Caco-2 (cell line): ENCODE measurements around the gene ATP1A2. TPM values are rescaled to one million over a fixed set of nuclear protein-coding genes. Genes with fewer than 3 reads are reported as not detected.
"Not testable (repeated sequence)": the region's sequence is repeated elsewhere in the genome, so short reads cannot be mapped to it uniquely, and the experiment has no call there.

Experiments
- BruUV-seq: library from RNA; stranded (reverse); fragments of 400-500 nt; replicated peaks from 2 replicates; lab custom pipeline; 2021; lab: Mats Ljungman, UMichigan
- CTCF ChIA-PET: fragments of 300-600 bp; sonication (Branson Sonifier 250); formaldehyde crosslinking; loops from one replicate; lab custom pipeline; 2022; ENCODE audit warnings: antibody characterized with exemption; lab: Charles Lee
- POLR2A ChIA-PET: fragments of 300-600 bp; sonication (Branson Sonifier 250); formaldehyde crosslinking; loops from one replicate; lab custom pipeline; 2022; ENCODE audit warnings: antibody characterized with exemption; lab: Charles Lee
- DNase-seq, 2 experiments: peaks; one replicate each; pipeline versions ENCODE4 v3.0.0 to v3.0.0-alpha.2; 2020 to 2022
- H3K27me3 ChIP-seq: replicated peaks from 2 replicates; pipeline ENCODE4 v1.6.0; 2011; ENCODE audit warnings: low read length; ENCODE audit not compliant: control insufficient read depth, insufficient read depth
- H3K36me3 ChIP-seq: 2 replicates; pipeline ENCODE4 v1.5.1; 2011; ENCODE audit warnings: low read length; ENCODE audit not compliant: control insufficient read depth, insufficient read depth
- H3K4me1 ChIP-seq: fragments of 250-450 bp; sonication (Bioruptor Pico); 2 replicates; pipeline ENCODE4 v1.5.1; 2020; ENCODE audit warnings: mild to moderate bottlenecking
- H3K4me3 ChIP-seq: 2 replicates; pipeline ENCODE4 v1.5.1; 2011; ENCODE audit warnings: low read depth, mild to moderate bottlenecking, control low read depth, low read length
- H3K9me3 ChIP-seq: fragments of 250-450 bp; sonication (Bioruptor Pico); 2 replicates; pipeline ENCODE4 v1.5.1; 2020; ENCODE audit warnings: mild to moderate bottlenecking, moderate library complexity
- H3K27ac Mint-ChIP-seq: one replicate; pipeline ENCODE4 v1.8.0; 2022; ENCODE audit warnings: mixed read lengths; ENCODE audit not compliant: unreplicated experiment
- H3K27me3 Mint-ChIP-seq: one replicate; pipeline ENCODE4 v1.8.0; 2022; ENCODE audit warnings: mixed read lengths; ENCODE audit not compliant: insufficient read depth, unreplicated experiment
- H3K36me3 Mint-ChIP-seq: one replicate; pipeline ENCODE4 v1.8.0; 2022; ENCODE audit warnings: mild to moderate bottlenecking, mixed read lengths; ENCODE audit not compliant: insufficient read depth, unreplicated experiment
- H3K4me1 Mint-ChIP-seq: one replicate; pipeline ENCODE4 v1.8.0; 2022; ENCODE audit warnings: low read depth, mixed read lengths; ENCODE audit not compliant: unreplicated experiment
- H3K4me3 Mint-ChIP-seq: one replicate; pipeline ENCODE4 v1.8.0; 2022; ENCODE audit warnings: mild to moderate bottlenecking, moderate library complexity, mixed read lengths; ENCODE audit not compliant: unreplicated experiment
- H3K9me3 Mint-ChIP-seq: one replicate; pipeline ENCODE4 v1.8.0; 2022; ENCODE audit warnings: mixed read lengths; ENCODE audit not compliant: unreplicated experiment
- CTCF ChIP-seq, 2 experiments: fragments of 200-600 bp in 1 of 2; IDR thresholded peaks; 1 replicate in 1 of 2; 2 replicates in 1 of 2; pipeline versions ENCODE4 v1.5.1 to v1.8.0; 2011 to 2022; ENCODE audit warnings: antibody characterized with exemption in 1 of 2, control low read depth in 1 of 2, inconsistent platforms in 1 of 2, low read depth in 1 of 2, low read length in 1 of 2, mild to moderate bottlenecking in 1 of 2, moderate library complexity in 1 of 2; ENCODE audit not compliant: insufficient read depth in 1 of 2, severe bottlenecking in 1 of 2, unreplicated experiment in 1 of 2
- intact Hi-C: fragments of 100-400 bp; cut with micrococcal nuclease; formaldehyde crosslinking; loops from one replicate; pipeline ENCODE4 v1.10.0; 2022; ENCODE audit not compliant: unreplicated experiment
- total RNA-seq: library from RNA; stranded (reverse); gene quantifications from 2 replicates; pipeline ENCODE4 v1.2.3, GENCODE V29; 2022

ATP1A2 gene
- total RNA-seq, 1 experiment from 2014 or later, result 0.36 TPM

- H3K4me3 Mint-ChIP-seq, result no peak overlapping the region
- Histone ChIP-seq H3K9me3 (no peaks in the 10 kb centered on the region), H3K27me3 (no peaks in the 10 kb centered on the region), H3K36me3 (no peaks in the 10 kb centered on the region), H3K4me3 (no peak overlapping the region), H3K4me1 (peaks cover 26% of the 10 kb centered on the region)
- POLR2A ChIA-PET, result interaction anchor here (0.6 kb wide), 1 partner anchor 25 kb away, joined by 5 read pairs; no protein-coding TSS in a partner anchor
- CTCF ChIA-PET, result no interaction called here
- H3K27ac Mint-ChIP-seq, result no peak overlapping the region
- no peaks in the 10 kb centered on the region for H3K27me3 Mint-ChIP-seq
- H3K36me3 Mint-ChIP-seq, result no peaks in the 10 kb centered on the region
- H3K4me1 Mint-ChIP-seq, result peaks cover 21% of the 10 kb centered on the region
- no peak for TF ChIP-seq CTCF (IDR thresholded peaks at IDR 0.05; ENCODE audit: insufficient read depth in 1 of 2, low read depth in 1 of 2, low read length in 1 of 2, severe bottlenecking in 1 of 2, unreplicated experiment in 1 of 2)
- H3K9me3 Mint-ChIP-seq, result no peaks in the 10 kb centered on the region
- no TSS peak for BruUV-seq
- intact Hi-C loops, result loop anchor here (2.0 kb wide), 1 partner anchor 25 kb away; no protein-coding TSS in a partner anchor
- DNase-seq, result no peak
Observed at GRCh38 chr1:160125746-160126145, 10.2 kb downstream of the ATP1A2 start.

DNA sequence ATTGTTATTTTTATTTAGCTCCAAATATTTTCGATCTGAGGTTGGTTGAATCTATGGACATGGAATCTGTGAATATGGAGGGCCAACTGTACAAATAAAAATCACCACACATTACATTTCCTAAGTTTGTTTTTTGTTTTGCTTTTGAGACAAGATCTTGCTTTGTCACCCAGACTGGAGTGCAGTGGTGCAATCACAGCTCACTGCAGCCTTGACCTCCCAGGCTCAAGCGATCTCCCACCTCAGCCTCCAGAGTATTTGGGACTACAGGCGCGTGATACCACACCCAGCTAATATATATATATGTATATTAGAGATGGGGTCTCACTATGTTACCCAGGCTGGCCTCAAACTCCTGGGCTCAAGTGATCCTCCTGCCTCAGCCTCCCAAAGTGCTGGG, 10.8 kb downstream of the ATP1A2 start:
- DNase-seq, H3K9me3 ChIP-seq, H3K27ac Mint-ChIP-seq, POLR2A ChIA-PET, intact Hi-C loops, H3K36me3 ChIP-seq, H3K9me3 Mint-ChIP-seq, H3K4me3 ChIP-seq, BruUV-seq, H3K36me3 Mint-ChIP-seq, CTCF ChIA-PET, H3K27me3 ChIP-seq, H3K4me3 Mint-ChIP-seq, H3K27me3 Mint-ChIP-seq: not testable (repeated sequence)
- H3K4me1 Mint-ChIP-seq, result peaks cover 24% of the 10 kb centered on the region
- peaks cover 26% of the 10 kb centered on the region for H3K4me1 ChIP-seq

- H3K27me3 Mint-ChIP-seq, result no peaks in the 10 kb centered on the region
- Histone ChIP-seq H3K27me3 (no peaks in the 10 kb centered on the region), H3K4me1 (peaks cover 26% of the 10 kb centered on the region), H3K36me3 (no peaks in the 10 kb centered on the region), H3K4me3 (no peak overlapping the region), H3K9me3 (no peaks in the 10 kb centered on the region)
- ChIA-PET CTCF (interaction anchor here (1.0 kb wide), 1 partner anchor 40 kb away, joined by 3 read pairs; no protein-coding TSS in a partner anchor), POLR2A (no interaction called here)
- H3K36me3 Mint-ChIP-seq, result no peaks in the 10 kb centered on the region
- no peaks in the 10 kb centered on the region for H3K9me3 Mint-ChIP-seq
- intact Hi-C loops, result no loop called here
- TF ChIP-seq CTCF (IDR thresholded peaks at IDR 0.05; ENCODE audit: insufficient read depth in 1 of 2, low read depth in 1 of 2, low read length in 1 of 2, severe bottlenecking in 1 of 2, unreplicated experiment in 1 of 2), result no peak
- no TSS peak for BruUV-seq
- no peak overlapping the region for H3K4me3 Mint-ChIP-seq
- H3K4me1 Mint-ChIP-seq, result peaks cover 31% of the 10 kb centered on the region
- no peak for DNase-seq
- no peak overlapping the region for H3K27ac Mint-ChIP-seq
Observed at GRCh38 chr1:160127381-160127780, 11.8 kb downstream of the ATP1A2 start.
